ENCODE results near the gene NXPE1.
"Not testable (repeated sequence)": the region's sequence is repeated elsewhere in the genome, so short reads cannot be mapped to it uniquely, and the experiment has no call there.

- not testable (repeated sequence) for TF ChIP-seq CTCF, POLR2AphosphoS5, POLR2A (IDR thresholded peaks at IDR 0.05)
Measured at GRCh38 chr11:114603151-114603550, 43.5 kb upstream of the NXPE1 start.
